Activated naive CD8-positive, alpha-beta T cell treated with anti-CD3 and anti-CD28 coated beads, Interleukin-2, amount 10 ng/mL, durations not matched to agents 7 days and 5 days (primary cell): ENCODE results near the gene TRPV6. TPM values are rescaled to one million over a fixed set of nuclear protein-coding genes. Genes with fewer than 3 reads are reported as not detected.

Source experiments
- ATAC-seq: fragments of 150-1000 bp; cut with Tn5 transposase; one replicate; pipeline ENCODE4 v1.10.0; 2021; ENCODE audit warnings: low read depth, moderate library complexity
- POLR2A ChIA-PET: fragments of 350-600 bp; sonication (Branson Sonifier 250); formaldehyde crosslinking; loops from one replicate; lab custom pipeline; 2021; ENCODE audit warnings: antibody characterized with exemption; lab: Charles Lee
- DNase-seq: peaks from one replicate; pipeline ENCODE4 v3.0.0; 2021
- H3K27ac Mint-ChIP-seq: one replicate; pipeline ENCODE4 v1.8.0; 2022; ENCODE audit warnings: mild to moderate bottlenecking, mixed read lengths
- H3K27me3 Mint-ChIP-seq: one replicate; pipeline ENCODE4 v1.8.0; 2022; ENCODE audit warnings: mild to moderate bottlenecking, moderate library complexity, mixed read lengths
- H3K36me3 Mint-ChIP-seq: one replicate; pipeline ENCODE4 v1.8.0; 2021; ENCODE audit warnings: mild to moderate bottlenecking, mixed read lengths
- H3K4me1 Mint-ChIP-seq: one replicate; pipeline ENCODE4 v1.8.0; 2021; ENCODE audit warnings: mixed read lengths
- H3K4me3 Mint-ChIP-seq: one replicate; pipeline ENCODE4 v1.8.0; 2022; ENCODE audit warnings: mild to moderate bottlenecking, moderate library complexity, mixed read lengths
- H3K9me3 Mint-ChIP-seq: one replicate; pipeline ENCODE4 v1.8.0; 2021; ENCODE audit warnings: mixed read lengths
- total RNA-seq, 2 experiments: library from RNA; stranded (reverse); gene quantifications; one replicate each; pipeline ENCODE4 v1.2.3, GENCODE V29; 2021

Gene TRPV6
- total RNA-seq, 2 experiments from 2014 or later: not detected

GRCh38 chr7:142833174-142834048 is 52.1 kb downstream of the TRPV6 start:
- POLR2A ChIA-PET: no interaction called here
- H3K4me1 Mint-ChIP-seq: peaks cover 14% of the 10 kb centered on the region
- H3K27me3 Mint-ChIP-seq: peaks cover 8% of the 10 kb centered on the region
- H3K9me3 Mint-ChIP-seq: no peaks in the 10 kb centered on the region
- no peak overlapping the region for H3K27ac Mint-ChIP-seq
- ATAC-seq: no peak
- no peak for DNase-seq
- no peaks in the 10 kb centered on the region for H3K36me3 Mint-ChIP-seq
- H3K4me3 Mint-ChIP-seq: no peak overlapping the region

GRCh38 chr7:142832417-142832816 is 53.1 kb downstream of the TRPV6 start:
- ATAC-seq: no peak
- no peak for DNase-seq
- peaks cover 12% of the 10 kb centered on the region for H3K27me3 Mint-ChIP-seq
- POLR2A ChIA-PET: no interaction called here
- no peaks in the 10 kb centered on the region for H3K9me3 Mint-ChIP-seq
- H3K4me1 Mint-ChIP-seq: peaks cover 16% of the 10 kb centered on the region
- H3K27ac Mint-ChIP-seq: no peak overlapping the region
- no peak overlapping the region for H3K4me3 Mint-ChIP-seq
- H3K36me3 Mint-ChIP-seq: no peaks in the 10 kb centered on the region

- POLR2A ChIA-PET: no interaction called here
- no peak overlapping the region for H3K27ac Mint-ChIP-seq
- peaks cover 23% of the 10 kb centered on the region for H3K27me3 Mint-ChIP-seq
Observed at GRCh38 chr7:142827951-142828500, 57.5 kb downstream of the TRPV6 start.

GRCh38 chr7:142822714-142823113 is 62.8 kb downstream of the TRPV6 start:
- POLR2A ChIA-PET: no interaction called here
- H3K4me3 Mint-ChIP-seq: no peak overlapping the region
- DNase-seq (no peak), ATAC-seq (no peak)
- H3K36me3 Mint-ChIP-seq: peaks cover 10% of the 10 kb centered on the region
- no peak overlapping the region for H3K27ac Mint-ChIP-seq
- peaks cover 1% of the 10 kb centered on the region for H3K4me1 Mint-ChIP-seq
- peaks cover 16% of the 10 kb centered on the region for H3K27me3 Mint-ChIP-seq
- peaks cover 8% of the 10 kb centered on the region for H3K9me3 Mint-ChIP-seq

More at GRCh38 chr7:142827951-142828500, 57.5 kb downstream of the TRPV6 start:
- peaks cover 7% of the 10 kb centered on the region for H3K36me3 Mint-ChIP-seq
- peaks cover 2% of the 10 kb centered on the region for H3K4me1 Mint-ChIP-seq
- H3K9me3 Mint-ChIP-seq: peaks cover 5% of the 10 kb centered on the region
- no peak overlapping the region for H3K4me3 Mint-ChIP-seq
- no peak for ATAC-seq
- no peak for DNase-seq

Other genes starting within 250 kb of the TRPV6 start
- gene PRSS1, start 136.3 kb downstream of the TRPV6 start, total RNA-seq: not detected
- not detected for gene PRSS2, start 114.8 kb downstream of the TRPV6 start, total RNA-seq
- gene EPHB6, start 30.7 kb downstream of the TRPV6 start, total RNA-seq: 10 to 100 TPM; 20.1 to 25.2 TPM
- gene TRPV5, start 48.0 kb upstream of the TRPV6 start, total RNA-seq: not detected
- gene LLCFC1, start 53.7 kb upstream of the TRPV6 start, total RNA-seq: not detected
- gene KEL, start 76.6 kb upstream of the TRPV6 start, total RNA-seq: 1 to 10 TPM in 1 of 2 experiments, under 1 TPM in 1; 0.94 to 1.2 TPM
- gene OR9A2, start 141.4 kb upstream of the TRPV6 start, total RNA-seq: under 1 TPM in 1 of 2 experiments, not detected in 1; 0.30 TPM
- gene OR6V1, start 166.6 kb upstream of the TRPV6 start, total RNA-seq: not detected
- not detected for gene PIP, start 246.3 kb upstream of the TRPV6 start, total RNA-seq